Calu3 (cell line): ENCODE data around the gene NRSN1. TPM values are rescaled to one million over a fixed set of nuclear protein-coding genes. Genes with fewer than 3 reads are reported as not detected.

Source experiments
- BruUV-seq: library from RNA; stranded (reverse); fragments of 400-500 nt; replicated peaks from 2 replicates; lab custom pipeline; 2021; lab: Mats Ljungman, UMichigan
- CTCF ChIA-PET: fragments of 300-600 bp; sonication (Branson Sonifier 250); formaldehyde crosslinking; loops from one replicate; lab custom pipeline; 2022; ENCODE audit warnings: antibody characterized with exemption; lab: Charles Lee
- DNase-seq: peaks from one replicate; pipeline ENCODE4 v3.0.0; 2022
- H3K27ac Mint-ChIP-seq: one replicate; pipeline ENCODE4 v1.8.0; 2022; ENCODE audit warnings: mixed read lengths; ENCODE audit not compliant: unreplicated experiment
- H3K27me3 Mint-ChIP-seq: one replicate; pipeline ENCODE4 v1.8.0; 2022; ENCODE audit warnings: mixed read lengths; ENCODE audit not compliant: unreplicated experiment
- H3K36me3 Mint-ChIP-seq: one replicate; pipeline ENCODE4 v1.8.0; 2022; ENCODE audit warnings: mild to moderate bottlenecking, moderate library complexity, mixed read lengths; ENCODE audit not compliant: insufficient read depth, unreplicated experiment
- H3K4me1 Mint-ChIP-seq: one replicate; pipeline ENCODE4 v1.8.0; 2022; ENCODE audit warnings: mild to moderate bottlenecking, low read depth, mixed read lengths; ENCODE audit not compliant: unreplicated experiment
- H3K4me3 Mint-ChIP-seq: one replicate; pipeline ENCODE4 v1.8.0; 2022; ENCODE audit warnings: mild to moderate bottlenecking, low read depth, moderate library complexity, mixed read lengths; ENCODE audit not compliant: unreplicated experiment
- H3K9me3 Mint-ChIP-seq: one replicate; pipeline ENCODE4 v1.8.0; 2022; ENCODE audit warnings: low read depth, mixed read lengths; ENCODE audit not compliant: unreplicated experiment
- intact Hi-C: fragments of 100-400 bp; cut with micrococcal nuclease; formaldehyde crosslinking; loops from one replicate; pipeline ENCODE4 v1.10.0; 2022; ENCODE audit not compliant: unreplicated experiment
- total RNA-seq: library from RNA; stranded (reverse); gene quantifications from 2 replicates; pipeline ENCODE4 v1.2.3, GENCODE V29; 2022
- TF ChIP-seq, protein P1 (sequence below): fragments of 200-600 bp; IDR thresholded peaks from one replicate; pipeline ENCODE4 v1.8.0; 2022; ENCODE audit warnings: antibody characterized with exemption; ENCODE audit not compliant: unreplicated experiment

The NRSN1 gene
- total RNA-seq, 1 experiment from 2014 or later = 0.14 TPM

DNA sequence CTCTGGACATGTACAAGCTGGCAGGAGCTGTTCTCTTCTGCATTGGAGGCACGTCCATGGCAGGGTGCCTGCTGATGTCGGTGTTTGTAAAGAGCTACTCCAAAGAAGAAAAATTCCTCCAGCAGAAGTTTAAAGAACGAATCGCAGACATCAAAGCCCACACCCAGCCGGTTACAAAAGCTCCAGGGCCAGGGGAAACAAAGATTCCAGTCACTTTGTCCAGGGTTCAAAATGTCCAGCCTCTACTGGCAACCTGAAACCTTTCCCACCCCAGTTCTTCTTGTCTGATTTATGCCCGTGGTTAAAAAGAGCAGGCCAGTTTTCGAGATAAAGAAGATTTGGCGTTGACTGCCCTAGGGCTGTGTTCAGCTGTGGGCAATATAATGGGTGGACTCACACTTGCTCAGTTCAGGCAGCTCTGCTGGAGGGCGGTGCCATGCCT, 19.7 kb downstream of the NRSN1 start:
- intact Hi-C loops = no loop called here
- DNase-seq = no peak
- CTCF ChIA-PET = no interaction called here
- Mint-ChIP-seq H3K27me3 (no peaks in the 10 kb centered on the region), H3K4me1 (no peaks in the 10 kb centered on the region), H3K9me3 (no peaks in the 10 kb centered on the region), H3K27ac (no peak overlapping the region), H3K4me3 (no peak overlapping the region), H3K36me3 (no peaks in the 10 kb centered on the region)
- no TSS peak for BruUV-seq
- TF ChIP-seq, protein P1, sequence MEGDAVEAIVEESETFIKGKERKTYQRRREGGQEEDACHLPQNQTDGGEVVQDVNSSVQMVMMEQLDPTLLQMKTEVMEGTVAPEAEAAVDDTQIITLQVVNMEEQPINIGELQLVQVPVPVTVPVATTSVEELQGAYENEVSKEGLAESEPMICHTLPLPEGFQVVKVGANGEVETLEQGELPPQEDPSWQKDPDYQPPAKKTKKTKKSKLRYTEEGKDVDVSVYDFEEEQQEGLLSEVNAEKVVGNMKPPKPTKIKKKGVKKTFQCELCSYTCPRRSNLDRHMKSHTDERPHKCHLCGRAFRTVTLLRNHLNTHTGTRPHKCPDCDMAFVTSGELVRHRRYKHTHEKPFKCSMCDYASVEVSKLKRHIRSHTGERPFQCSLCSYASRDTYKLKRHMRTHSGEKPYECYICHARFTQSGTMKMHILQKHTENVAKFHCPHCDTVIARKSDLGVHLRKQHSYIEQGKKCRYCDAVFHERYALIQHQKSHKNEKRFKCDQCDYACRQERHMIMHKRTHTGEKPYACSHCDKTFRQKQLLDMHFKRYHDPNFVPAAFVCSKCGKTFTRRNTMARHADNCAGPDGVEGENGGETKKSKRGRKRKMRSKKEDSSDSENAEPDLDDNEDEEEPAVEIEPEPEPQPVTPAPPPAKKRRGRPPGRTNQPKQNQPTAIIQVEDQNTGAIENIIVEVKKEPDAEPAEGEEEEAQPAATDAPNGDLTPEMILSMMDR = no peak

DNA sequence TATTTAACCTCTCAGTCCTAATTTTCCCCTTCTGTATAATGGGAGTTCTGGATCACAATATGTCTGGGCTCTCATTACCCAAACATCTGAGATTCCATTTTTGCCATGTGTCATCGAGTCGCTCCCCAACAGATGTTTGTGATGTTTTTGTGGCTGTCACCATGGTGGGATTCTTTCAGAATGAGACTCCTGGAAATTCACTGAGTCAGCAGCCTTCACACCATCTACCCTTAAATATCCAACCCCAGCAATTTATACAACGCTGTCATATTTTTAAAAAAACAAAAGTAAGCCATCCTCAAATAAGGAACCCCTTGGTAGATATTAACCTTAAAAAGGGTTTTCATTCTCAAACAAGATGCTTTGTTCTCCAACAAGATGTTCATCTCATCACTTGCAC, 20.9 kb downstream of the NRSN1 start:
- CTCF ChIA-PET = no interaction called here
- Mint-ChIP-seq H3K4me1 (no peaks in the 10 kb centered on the region), H3K4me3 (no peak overlapping the region), H3K27me3 (no peaks in the 10 kb centered on the region), H3K27ac (no peak overlapping the region), H3K36me3 (no peaks in the 10 kb centered on the region), H3K9me3 (no peaks in the 10 kb centered on the region)
- intact Hi-C loops = no loop called here
- TF ChIP-seq, protein P1 = no peak
- no TSS peak for BruUV-seq
- no peak for DNase-seq

DNA sequence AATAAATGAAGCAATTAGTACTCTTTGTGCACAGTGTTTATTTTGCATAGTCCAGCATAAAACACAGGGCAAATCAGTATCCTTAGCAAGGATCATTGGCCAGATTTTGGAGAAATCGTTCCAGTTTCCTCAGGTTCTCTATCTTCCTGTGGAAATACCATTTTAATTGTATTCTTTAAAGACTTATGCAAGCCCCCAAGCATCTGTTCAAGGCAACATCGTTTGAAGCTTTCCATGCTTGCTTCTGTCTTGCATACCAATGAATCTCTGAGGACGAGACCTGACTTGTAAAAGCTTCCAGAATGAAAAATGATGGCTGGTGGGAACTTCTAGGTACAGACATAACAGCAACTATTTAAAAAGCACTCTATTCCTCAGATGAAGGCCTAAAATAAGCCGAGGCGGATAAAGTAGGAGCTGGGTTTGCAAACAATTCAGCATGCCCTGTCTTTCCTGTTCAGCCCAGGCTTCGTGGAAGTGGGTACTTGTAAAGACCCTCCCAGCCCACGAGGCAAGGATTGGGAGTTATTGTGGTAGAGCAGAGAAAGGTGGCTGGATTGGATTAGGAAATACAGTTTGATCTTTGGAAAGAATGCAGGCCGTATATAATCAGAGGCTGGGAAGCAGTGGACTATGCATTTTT, 21.6 kb downstream of the NRSN1 start:
- TF ChIP-seq, protein P1 = no peak
- Mint-ChIP-seq H3K4me3 (no peak overlapping the region), H3K36me3 (no peaks in the 10 kb centered on the region), H3K9me3 (no peaks in the 10 kb centered on the region), H3K27ac (no peak overlapping the region), H3K27me3 (no peaks in the 10 kb centered on the region), H3K4me1 (no peaks in the 10 kb centered on the region)
- no TSS peak for BruUV-seq
- CTCF ChIA-PET = no interaction called here
- no peak for DNase-seq
- intact Hi-C loops = no loop called here

DNA sequence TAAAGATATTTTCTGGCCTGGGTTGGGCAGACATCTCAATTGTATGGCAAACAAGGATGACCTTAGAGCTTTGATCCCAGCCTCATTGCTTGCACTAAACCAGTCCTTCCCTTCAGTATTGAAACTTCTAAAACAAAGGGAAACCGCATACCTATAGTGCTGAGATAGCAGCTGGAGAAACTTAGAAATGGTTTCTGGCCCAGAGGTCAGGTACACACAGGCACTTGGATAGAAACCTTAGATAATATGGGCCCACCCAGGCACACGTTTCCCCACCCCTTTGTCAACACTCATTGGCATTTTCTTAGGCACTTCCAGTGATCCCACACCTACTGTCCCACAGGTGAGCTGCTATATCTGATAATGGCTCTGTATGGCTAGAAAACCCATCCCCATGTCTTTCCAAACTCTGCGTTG, 22.1 kb downstream of the NRSN1 start:
- CTCF ChIA-PET = no interaction called here
- Mint-ChIP-seq H3K27me3 (no peaks in the 10 kb centered on the region), H3K4me3 (no peak overlapping the region), H3K36me3 (peaks cover 3% of the 10 kb centered on the region), H3K27ac (no peak overlapping the region), H3K9me3 (no peaks in the 10 kb centered on the region), H3K4me1 (no peaks in the 10 kb centered on the region)
- intact Hi-C loops = no loop called here
- DNase-seq = no peak
- no TSS peak for BruUV-seq
- TF ChIP-seq, protein P1 = no peak
